ENCODE measurements around the gene TBC1D24.
A peak's percentile ranks its signal among the peaks of the same experiment; 100 is the strongest.

Gene TBC1D24

DNA sequence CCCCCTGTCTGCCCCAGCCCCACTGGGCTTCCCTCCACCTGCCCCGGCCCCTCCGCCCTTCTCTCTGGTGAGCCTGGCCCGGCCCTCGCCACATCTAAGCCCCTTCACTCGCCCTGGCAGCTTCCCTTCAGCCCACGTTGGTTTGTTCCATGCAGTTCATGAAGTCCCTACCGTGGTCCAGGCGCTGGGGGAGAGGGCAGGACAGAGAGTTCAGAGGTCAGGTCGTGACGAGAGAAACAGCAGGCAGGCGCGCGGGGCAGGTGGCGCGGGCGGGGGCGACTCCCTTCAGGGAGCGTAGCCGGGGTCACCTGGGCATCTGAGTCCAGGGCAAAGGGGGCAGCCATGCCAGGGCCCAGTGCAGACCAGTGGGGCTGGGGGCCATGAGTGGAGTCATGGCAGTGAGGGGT is 23.9 kb upstream of the TBC1D24 start:
- no peak for DNase-seq

DNA sequence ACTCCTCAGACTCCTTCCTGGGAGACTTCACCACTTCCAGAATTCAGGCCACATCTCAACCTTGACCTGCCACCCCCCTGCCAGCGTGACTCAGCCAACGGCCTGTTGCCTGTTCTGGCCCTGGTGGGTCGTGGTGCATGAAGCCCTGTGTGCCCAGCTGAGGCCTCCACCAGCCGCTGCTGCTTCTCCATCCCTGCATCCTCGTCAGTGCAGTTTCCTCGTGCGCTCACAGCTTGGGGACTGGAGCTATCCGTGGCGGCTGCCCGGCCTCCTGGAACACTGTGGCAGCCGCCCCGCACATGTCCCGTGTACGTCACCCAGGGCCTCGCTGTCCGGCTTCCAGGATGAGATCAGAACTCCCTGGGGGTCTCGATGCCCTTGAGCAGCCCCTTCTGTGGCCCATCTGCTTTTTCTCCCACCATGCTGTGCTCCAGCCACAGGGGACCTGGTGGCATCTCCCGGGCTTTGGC is 23.0 kb upstream of the TBC1D24 start:
- no peak for DNase-seq

DNA sequence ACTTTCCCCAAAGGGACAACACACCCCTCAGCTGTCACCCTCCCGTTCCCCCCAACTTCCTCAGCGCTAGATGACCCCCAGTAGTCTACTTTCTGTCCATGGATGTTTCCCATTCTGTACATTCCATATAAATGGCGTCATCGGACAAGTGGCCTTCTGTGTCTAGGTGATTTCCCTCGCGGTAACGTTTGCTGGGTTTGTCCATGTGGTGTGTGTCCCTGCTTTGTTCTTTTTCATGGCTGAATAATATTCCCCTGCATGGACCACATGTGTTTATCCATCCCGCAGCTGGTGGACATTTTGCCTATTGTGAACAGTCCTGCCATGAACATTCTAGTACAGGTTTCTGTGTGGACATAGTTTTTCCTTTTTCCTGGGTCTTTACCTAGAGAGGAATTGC is 22.3 kb upstream of the TBC1D24 start:
- DNase-seq, result no peak

DNA sequence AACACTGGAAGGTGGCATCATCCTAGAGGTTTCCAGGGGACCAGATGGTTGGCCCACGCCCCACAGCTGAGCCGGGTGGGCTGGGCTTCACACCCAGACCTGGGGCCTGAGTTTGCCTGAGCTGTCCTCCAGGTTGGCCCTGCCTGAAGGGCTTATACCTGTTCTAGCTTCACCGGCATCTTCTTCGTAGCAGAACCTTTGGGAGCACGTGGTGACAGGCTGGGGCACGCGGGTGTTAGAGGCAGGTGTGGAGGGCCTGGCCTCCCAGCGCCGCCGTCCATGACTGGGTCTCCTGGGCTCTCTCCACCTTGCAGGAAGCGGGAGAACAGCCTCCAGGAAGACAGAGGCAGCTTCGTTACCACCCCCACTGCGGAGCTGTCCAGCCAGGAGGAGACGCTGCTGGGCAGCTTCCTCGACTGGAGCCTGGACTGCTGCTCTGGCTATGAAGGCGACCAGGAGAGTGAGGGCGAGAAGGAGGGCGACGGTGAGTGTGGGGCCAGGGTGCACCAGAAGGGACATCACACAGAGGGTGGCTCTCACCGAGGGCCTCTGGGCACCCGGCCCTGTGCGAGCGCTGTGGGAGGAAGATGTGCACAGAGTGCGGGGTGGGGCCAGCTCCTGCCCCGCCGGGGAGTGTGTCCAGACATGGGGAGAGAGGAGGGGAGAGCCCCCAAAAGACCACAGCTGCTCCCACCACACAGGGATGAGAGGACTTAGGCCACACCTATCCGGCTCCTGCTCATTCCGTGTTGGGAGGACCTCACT is 19.7 kb upstream of the TBC1D24 start:
- DNase-seq, result no peak

DNA sequence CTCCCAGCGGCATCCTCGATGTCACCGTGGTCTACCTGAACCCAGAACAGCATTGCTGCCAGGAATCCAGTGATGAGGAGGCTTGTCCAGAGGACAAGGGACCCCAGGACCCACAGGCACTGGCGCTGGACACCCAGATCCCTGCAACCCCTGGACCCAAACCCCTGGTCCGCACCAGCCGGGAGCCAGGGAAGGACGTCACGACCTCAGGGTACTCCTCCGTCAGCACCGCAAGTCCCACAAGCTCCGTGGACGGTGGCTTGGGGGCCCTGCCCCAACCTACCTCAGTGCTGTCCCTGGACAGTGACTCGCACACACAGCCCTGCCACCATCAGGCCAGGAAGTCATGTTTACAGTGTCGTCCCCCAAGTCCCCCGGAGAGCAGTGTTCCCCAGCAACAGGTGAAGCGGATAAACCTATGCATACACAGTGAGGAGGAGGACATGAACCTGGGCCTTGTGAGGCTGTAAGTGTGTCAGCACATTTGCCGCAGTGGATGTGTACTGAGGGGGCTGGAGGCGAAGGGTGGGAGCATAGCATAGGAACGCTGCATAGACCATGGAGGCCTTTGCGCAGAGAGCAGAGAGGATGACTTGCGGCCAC is 18.3 kb upstream of the TBC1D24 start:
- DNase-seq, result no peak

DNA sequence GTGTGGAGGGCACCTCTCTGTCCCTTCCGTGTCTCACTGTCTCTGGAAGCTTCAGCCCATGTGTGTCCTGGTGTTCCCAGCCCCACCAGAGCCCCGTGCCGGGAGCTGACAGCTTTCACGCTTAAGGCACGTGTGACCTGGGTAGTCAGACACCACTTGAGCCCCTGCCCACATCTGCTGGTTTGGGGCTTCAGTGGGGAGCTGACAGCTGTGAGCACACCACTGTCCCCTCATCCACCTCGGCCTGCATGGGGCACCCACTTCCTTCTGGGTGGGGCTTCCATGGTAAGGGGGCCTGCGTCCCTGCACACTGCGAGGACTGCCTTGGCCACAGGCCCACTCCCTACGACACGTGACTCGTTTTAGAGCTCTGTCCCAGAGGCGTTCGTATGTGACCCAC is 17.7 kb upstream of the TBC1D24 start:
- DNase-seq, result no peak

DNA sequence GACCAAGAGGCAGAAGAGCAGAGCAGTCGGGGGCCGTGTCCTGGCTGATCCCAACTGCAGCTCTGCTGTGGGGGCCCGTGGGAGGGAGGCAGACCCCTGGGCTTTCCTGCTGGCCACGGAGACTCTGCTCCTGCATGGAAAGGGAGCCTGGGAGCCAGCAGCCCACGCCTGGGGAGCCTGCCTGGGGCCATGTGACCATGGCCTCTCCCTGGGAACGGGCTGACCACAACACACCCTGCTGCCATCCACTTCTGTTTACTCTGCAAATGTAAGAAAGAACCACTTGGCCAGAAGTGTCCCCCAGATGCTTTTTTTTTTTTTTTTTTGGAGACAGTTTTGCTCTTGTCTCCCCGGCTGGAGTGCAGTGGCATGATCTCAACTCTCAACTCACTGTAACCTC is 17.0 kb upstream of the TBC1D24 start:
- DNase-seq, result no peak

DNA sequence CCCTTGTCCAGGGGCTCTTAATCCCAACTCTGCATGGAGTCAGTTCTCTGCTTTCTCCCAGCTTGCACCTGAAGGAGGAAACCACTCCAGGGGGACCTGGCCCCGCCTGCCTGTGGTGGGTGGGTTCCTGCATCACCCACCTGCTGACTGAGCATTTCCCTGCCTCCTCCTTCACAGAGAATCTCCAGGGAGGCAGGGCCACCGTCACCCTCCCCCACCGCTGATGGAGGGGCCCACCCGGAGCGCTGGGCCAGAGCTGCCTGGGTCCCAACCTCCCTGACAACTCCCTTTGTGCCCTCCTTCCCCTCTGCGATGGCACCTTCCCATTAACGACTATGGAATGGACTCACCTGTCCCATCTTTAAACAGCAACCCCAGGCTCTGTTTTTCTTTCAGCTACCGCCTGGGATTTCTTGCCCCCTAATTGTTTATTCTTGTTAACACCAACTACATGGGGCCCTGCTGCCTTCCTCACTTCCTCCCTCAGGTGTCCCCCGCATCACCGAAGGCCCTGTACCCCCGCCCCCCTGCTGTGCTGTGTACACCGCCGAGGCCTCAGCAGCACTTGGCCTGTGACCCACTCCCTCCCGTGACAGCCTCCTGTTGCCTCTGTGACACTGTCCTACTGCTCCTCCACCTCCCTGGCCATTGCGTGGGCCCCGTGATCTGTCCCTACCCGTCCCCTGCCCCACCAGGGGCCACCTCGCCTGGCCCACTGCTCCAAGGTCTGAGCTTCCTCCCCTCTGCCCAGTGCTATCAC is 15.9 kb upstream of the TBC1D24 start:
- no peak for DNase-seq

DNA sequence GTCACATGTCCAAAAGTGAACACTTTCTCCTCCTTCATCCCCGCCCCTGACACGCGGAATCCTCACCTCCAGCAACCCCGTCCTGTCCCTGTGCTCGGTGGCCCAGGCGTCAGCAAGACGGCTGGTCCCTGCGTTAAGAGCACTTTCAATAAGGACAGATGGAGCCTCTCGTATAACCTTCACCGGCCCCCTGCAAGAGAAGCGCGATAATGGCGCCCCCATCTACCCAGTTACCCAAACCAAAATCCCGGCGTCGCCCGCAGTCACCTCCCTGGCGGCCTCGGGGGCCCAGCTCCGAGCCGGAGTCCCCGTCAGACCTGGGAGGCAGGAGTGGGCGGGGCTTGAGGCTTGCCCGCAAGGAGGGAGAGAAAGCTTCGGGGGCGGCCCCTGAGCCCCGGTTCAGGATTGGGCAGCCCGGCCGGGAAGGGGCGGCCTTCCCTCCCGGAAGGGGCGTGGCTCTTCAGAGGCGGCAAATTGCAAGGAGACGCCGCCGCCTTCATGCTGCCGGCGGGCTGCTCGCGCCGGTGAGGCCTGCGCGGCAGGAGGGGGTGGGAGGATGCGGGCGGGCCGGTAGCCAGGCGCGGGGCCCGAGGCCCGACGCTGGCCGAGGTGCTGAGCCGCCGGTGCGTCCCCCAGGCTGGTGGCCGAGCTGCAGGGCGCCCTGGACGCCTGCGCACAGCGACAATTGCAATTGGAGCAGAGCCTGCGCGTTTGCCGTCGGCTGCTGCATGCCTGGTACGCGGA is 15.1 kb upstream of the TBC1D24 start, which contains the start of gene TEDC2:
Gene TEDC2, plus strand, starts transcription at position 463 of the 744 bp plus-strand sequence. Its CDS starts 36 bp downstream, at position 499.
- peak; percentile 96 for DNase-seq

DNA sequence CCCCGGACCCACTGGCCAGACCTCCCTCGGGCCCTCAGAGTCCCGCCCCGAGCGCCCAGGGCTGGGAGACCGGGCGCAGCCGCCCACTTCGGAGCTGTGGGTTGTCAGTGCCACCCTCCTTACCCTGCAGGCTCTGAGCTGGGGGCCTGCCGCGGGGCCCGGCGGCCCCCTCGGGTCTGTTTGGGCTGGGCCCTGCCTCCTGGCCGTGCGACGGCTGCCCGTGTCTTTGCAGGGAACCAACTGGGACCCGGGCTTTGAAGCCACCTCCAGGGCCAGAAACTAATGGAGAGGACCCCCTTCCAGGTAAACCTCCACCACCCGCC is 14.6 kb upstream of the TBC1D24 start:
- no peak for DNase-seq

DNA sequence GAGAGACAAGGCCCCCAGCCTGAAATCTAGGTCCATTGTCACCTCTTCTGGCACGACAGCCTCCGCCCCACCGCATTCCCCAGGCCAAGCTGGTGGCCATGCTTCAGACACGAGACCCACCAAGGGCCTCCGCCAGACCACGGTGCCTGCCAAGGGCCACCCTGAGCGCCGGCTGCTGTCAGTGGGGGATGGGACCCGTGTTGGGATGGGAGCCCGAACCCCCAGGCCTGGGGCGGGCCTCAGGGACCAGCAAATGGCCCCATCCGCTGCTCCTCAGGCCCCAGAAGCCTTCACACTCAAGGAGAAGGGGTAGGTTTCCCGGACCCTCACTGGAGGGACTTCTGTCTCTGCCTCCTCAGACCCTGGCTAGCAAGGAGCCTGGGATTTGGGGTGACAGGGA is 14.0 kb upstream of the TBC1D24 start:
- DNase-seq, result no peak

DNA sequence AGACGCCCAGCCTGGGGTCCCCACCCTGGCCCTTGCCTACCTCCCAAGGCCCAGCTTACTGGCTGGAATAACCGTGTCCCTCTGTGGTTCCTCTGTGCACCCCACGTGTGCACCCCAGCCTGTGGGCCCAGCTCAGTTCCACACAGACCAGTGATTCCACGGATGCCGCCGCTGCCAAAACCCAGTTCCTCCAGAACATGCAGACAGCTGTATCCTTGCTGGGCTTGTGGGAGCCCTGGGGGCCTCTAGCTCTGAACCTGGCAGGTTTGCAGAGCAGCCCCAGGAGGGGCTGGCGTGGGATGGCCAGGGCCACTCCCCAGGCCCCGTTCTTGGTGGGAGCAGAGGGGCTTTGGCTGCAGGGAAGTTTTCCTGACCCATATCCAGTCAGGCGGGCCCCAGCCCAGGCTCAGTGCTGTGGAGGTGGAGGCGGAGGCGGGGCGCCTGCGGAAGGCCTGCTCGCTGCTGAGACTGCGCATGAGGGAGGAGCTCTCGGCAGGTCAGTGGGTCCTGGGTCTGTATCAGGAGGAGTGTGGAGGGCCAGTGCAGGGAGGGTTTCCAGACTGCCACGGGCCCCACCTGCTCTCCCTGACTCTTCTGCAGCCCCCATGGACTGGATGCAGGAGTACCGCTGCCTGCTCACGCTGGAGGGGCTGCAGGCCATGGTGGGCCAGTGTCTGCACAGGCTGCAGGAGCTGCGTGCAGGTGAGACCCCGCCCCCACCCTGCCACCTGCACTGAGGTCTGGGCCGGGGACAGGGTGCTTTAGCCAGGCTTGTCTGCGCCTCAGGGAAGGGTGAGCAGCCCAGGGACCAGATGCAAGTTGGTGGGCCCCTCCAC is 12.7 kb upstream of the TBC1D24 start:
- DNase-seq, result no peak

DNA sequence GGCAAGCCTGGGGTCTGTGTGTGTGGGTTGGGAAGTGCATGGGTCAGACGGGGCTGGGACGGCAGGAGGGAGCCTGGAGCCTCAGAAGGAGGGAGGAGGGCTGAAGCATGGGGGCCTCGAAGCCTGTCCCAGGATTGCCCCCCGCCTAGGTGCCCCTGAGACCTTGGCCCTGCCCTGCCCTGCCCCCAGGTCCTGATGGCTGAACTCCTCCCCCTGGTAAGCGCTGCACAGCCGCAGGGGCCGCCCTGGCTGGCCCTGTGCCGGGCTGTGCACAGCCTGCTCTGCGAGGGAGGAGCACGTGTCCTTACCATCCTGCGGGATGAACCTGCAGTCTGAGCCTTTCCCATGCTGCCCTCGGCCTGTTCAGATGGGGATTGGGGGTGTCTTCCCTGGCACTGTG is 10.6 kb upstream of the TBC1D24 start:
- no peak for DNase-seq

DNA sequence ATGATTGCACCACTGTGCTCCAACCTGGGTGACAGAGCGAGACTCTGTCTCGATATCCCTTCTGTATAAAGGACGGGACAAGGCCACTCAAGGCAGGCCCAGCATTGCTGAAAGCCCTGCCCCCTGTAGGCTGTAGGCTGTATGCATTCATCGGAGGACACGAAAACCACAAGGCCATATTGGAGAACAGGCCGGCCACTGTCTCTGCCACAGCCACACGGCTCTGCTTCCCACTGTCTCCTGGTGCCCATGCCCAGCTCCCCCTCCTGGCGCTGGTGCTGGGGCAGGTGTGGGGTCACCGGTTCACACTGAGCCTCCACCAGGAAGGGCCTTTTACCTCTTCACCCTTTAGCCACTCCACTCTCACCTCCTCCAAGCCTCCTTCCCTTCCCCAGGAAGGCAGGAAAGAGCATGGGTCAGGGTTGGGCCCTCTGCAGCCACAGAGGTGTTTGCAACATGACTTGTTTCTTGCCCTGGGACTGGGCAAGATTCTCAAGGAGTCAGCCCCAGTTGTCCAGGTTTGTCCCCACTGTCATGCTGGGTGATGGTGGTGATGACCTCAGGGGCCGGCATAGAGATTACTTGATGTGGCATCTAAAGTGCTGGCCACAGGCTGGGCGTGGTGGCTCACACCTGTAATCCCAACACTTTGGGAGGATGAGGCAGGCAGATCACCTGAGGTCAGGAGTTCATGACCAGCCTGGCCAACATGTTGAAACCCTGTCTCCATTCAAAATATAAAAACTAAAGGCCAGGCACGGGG is 9.1 kb upstream of the TBC1D24 start:
- no peak for DNase-seq

DNA sequence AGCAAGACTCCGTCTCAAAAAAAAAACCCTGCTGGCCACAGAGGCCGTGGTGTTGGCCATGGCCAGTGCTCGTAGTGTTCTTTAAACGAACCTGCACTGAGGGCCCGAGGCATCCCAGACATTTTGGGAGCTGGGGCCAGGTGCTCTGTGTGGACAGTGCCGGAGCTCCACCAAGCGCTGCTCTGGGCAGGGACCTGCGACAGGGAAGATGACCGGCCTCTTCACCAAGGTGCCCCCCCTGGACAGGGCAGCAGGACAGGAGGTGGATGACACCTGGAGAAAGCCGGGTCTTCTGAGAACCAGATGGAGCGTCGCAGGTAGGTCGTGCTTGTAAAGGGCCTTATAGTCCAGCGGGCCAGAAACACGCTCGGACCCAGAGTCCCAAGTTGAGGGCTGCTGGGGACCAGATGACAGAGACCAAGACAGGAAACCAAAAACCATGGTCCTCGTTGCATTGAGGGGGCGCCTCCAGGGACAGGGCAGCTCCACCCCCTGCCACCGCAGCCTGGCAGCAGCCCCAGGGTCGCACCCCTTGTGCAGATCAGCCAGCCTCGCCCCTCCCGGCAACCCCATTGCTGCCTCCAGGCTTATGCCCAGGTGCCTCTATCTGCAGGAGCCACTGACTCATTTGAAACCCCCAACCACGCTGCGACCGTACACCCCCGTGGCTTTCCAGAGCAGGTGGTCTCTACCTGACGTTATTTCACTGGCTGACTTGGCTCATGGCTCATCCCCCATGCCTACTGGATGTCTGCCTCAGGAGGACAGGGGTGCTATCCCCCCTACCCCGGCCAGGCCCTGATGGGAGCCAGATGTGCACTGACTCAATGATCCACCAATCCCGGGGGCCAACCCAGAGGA is 8.0 kb upstream of the TBC1D24 start:
- DNase-seq, result no peak

DNA sequence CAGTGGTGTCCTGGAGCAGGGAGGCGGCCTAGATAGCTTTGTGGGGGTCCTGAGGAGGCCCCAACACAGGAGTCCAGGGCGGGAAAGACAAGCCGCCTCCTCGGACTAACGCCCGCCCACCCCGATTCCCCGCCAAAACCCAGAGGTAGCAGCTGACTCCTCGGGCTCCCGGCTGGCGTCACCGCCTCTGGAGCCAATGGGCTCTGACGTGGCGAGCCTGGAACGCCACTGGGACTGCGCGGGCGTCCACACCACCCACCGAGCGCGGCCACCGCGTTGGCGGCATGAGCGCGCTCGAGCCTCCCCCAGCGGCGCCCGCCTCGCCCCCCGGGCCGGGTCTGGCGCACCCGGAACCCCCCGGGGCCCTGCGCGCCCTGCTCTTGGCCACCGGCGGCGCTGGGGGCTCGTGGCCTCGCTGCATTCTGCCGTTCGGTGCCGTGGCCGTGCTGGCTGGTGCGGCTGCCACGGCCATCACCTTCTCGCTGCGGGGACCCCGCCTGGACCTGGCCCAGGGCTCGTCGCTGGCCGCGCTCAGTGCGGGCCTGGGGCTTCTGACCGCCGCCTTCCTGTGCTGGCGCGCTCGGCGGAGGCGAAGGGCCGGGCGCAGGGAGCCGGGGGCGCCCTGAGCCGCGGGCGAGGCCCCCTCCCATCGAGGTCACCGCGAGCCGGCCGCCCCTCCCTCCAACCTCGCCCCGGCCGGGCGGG is 7.2 kb upstream of the TBC1D24 start:
- no peak for DNase-seq

DNA sequence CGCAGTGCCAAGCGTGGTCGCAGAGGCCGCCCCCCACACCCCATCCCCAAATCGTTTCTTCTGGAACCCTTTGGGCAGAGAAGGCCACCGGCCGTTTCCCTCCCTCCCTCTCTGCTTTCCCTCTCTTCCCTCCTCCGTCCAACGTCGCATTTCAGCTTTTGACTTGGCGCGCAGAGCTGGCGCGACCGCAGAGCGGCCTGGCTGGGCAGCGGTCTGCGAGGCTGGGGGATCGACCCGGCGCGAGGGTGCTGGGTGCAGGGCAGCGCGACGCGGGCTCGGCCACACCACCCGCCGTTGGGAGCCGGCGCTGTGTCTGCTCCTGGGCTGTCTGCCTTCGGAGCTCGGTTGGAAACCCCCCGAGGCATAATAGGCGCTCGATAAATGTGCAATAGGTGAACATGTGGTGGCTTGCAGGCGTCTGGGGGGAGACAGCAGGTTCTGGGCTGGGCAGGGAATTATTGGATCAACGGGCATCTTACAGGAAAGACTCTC is 6.6 kb upstream of the TBC1D24 start:
- no peak for DNase-seq

DNA sequence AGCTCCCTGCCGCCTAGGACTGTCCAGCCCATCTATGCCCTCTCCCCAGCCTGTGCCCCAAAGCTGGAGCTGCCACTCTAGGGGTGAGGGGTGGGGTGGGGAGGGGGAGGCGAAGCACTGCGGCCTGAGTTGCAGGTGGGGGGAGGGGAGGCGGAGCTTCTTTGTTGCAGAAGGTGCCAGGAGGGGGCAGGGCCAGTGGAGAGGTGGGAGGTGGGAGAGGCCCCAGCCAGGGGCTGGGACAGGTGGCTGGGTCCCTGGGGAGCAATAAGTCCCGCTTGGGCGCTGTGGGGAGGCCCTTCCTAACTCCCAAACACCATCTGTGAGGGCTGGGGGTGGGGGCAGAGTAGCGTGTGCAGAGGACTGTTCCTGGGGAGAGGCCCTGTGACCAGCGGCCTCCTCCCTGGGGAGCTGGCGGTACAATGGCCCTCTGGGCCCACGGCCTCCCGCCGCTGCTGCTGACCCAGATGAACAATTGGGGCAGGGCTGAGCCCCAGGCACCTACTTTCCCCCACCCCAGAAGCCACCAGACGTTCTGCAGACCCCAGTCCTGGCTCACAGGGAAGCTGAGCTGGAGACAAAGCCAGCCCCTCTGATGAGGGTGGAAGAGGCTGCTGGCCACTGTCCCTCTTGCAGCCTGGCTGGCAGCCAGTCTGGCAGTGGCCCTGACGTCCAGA is 6.1 kb upstream of the TBC1D24 start:
- no peak for DNase-seq
